ENCODE measurements around the gene VAMP2.

VAMP2 gene

GRCh38 chr17:8141741-8142140 is 21.0 kb downstream of the VAMP2 start:
- no peak for DNase-seq

DNA sequence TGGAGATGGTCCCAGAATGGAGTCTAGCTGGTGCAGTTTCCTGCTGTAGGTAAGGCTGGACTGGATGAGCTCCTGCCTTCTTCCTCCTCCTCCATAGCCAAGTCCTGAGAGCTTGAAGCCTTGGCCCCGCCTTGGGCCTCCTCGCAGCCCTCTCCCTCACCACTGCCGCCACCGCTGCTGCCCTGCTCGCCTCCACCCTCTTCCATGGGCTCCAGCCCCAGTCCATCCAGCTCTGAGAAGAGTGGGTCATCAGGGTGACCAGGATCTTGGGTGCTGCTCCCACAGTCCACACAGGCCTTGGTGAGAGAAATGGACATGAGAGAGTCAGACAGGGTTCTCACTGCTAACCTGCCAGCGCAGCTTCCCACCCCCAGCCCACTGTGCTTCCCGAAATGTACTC is 21.7 kb downstream of the VAMP2 start:
- DNase-seq, result no peak

- no peak for DNase-seq
Measured at GRCh38 chr17:8140065-8141029, 22.4 kb downstream of the VAMP2 start.

GRCh38 chr17:8138672-8139371 is 23.9 kb downstream of the VAMP2 start:
- DNase-seq, result peak; percentile 92

GRCh38 chr17:8138374-8138671 is 24.4 kb downstream of the VAMP2 start:
- DNase-seq, result no peak

- no peak for DNase-seq
Measured at GRCh38 chr17:8137645-8138373, 24.9 kb downstream of the VAMP2 start.

- DNase-seq, result no peak
Measured at GRCh38 chr17:8133941-8134340, 28.8 kb downstream of the VAMP2 start.

- no peak for DNase-seq
Measured at GRCh38 chr17:8133399-8133798, 29.3 kb downstream of the VAMP2 start.

DNA sequence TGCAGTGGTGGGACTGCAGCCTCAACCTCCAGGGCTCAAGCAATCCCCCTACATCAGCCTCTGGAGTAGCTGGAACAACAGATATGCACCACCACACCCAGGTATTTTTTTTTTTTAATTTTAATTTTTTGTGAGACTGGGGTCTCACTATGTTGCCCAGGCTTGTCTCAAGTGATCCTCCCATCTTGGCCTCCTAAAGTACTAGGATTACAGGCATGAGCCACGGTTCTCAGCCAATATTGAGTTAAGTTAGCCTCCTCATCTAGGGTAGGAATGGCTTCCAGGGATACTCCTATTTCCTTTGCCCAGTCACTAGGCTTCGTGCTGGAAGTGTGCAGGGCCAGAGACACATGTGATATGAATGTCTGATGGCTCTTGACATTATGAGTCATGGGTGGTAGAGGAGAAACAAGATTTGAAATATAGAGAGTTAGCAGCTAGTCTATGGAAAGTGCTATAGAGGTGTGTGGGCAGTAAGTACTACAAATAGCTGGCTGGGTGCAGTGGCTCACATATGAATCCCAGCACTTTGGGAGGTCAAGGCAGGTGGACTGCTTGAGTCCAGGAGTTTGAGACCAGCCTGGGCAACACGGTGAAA is 30.8 kb downstream of the VAMP2 start:
- DNase-seq, result no peak

- no peak for DNase-seq
Measured at GRCh38 chr17:8128125-8128784, 34.5 kb downstream of the VAMP2 start.

- DNase-seq, result no peak
Measured at GRCh38 chr17:8126491-8127066, 36.2 kb downstream of the VAMP2 start.

- no peak for DNase-seq
Measured at GRCh38 chr17:8125947-8126490, 36.7 kb downstream of the VAMP2 start.

DNA sequence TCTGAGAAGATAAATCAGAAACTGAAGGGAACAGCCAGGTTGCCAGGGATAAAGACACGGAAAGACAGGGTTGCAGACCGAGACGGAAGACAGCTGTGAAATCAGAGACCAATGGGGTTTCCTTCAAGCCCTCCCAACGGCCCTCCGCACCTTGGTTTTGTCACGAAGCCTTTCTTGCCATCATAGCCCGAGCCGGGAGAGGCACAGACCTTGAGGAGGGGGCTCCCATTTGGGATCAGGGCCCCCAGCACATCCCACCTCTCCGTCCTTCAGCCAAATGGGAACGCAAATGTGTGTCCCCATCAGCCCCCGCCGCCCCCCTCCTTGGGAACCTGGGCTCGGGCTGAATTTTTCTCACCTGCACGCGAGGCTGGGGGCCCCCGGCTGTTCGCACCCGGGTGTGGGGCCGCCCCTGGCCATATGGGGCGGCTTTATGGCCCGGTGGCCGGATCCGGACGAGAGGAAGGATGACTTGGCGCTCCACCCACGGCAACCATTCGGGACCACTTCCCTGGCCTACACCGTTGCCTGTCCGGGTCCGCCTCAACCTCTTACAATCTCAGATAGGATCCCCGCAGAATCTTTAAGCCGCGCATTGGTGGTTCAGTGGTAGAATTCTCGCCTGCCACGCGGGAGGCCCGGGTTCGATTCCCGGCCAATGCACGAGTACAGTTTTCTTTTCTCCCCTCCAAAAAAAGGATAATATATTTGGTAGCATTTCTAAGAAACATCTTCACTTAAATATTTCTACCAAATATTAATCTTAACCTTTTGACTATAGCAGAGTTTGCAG is 37.4 kb downstream of the VAMP2 start:
- DNase-seq, result peak; percentile 85

GRCh38 chr17:8124350-8125153 is 38.2 kb downstream of the VAMP2 start:
- DNase-seq, result no peak

- no peak for DNase-seq
Measured at GRCh38 chr17:8123695-8124349, 38.9 kb downstream of the VAMP2 start, which contains the start of gene HES7. HES7 (minus strand) TSS chr17:8124106; CDS start chr17:8124084, 22 bp downstream.

DNA sequence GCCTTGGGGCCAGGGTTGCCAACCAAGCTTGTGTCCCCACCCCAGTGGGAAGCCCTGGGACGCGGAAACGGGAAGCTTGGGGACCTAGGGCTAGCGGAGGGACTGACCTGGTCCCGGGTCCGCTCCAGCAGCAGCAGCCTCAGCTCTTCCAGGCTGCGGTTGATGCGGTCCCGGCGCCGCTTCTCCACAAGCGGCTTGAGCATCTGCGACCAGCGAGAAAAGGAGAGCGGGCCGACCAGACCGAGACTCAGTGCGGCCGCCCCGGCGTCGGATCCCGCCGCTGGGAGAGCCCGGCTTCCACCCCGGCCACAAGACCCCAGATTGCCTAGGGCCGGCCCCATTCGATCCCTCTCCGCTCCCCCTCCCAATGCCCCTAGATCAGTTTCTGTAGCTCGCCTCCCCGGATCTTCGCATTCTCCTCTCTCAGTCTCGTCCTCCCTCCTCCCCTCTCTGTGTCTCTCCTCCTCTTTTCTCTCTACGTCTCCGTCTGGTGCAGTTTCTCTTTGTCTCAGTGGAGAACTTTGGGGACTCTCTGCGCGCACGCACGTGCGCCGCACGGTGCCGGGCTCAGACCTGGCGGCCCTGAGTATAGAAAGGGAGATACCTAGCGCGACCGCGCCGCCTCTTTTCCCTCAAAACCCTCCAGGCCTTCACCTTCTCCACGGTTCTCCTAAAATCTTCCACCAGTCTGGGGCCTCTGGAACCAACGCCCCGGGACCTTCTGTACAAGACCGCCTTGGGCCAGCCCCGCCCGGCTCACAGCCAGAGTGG is 39.6 kb downstream of the VAMP2 start:
- DNase-seq, result no peak

DNA sequence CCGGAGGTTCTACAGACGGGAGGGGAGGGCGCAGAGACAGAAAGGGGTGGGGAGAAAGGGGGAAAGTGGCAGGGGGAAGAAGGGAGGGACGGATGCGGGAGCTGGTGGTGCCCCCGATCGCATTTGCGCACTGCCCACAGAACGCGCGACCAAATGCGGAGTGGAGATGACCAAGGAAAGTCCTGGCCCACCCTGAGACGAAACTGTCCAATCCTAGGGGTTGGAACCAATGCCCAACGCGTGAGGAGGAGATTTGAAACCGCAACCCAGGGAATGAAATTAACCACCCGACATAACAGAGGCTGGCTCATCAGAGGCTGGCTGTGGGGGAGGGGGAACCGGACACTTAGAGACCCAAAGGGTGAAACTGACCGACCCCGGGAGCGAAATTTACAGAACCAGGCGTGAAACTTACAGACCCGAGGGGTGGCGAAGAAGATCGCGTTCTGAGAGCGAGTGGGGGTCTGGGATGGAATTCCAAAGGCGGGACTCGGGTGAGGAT is 40.3 kb downstream of the VAMP2 start:
- DNase-seq, result no peak

DNA sequence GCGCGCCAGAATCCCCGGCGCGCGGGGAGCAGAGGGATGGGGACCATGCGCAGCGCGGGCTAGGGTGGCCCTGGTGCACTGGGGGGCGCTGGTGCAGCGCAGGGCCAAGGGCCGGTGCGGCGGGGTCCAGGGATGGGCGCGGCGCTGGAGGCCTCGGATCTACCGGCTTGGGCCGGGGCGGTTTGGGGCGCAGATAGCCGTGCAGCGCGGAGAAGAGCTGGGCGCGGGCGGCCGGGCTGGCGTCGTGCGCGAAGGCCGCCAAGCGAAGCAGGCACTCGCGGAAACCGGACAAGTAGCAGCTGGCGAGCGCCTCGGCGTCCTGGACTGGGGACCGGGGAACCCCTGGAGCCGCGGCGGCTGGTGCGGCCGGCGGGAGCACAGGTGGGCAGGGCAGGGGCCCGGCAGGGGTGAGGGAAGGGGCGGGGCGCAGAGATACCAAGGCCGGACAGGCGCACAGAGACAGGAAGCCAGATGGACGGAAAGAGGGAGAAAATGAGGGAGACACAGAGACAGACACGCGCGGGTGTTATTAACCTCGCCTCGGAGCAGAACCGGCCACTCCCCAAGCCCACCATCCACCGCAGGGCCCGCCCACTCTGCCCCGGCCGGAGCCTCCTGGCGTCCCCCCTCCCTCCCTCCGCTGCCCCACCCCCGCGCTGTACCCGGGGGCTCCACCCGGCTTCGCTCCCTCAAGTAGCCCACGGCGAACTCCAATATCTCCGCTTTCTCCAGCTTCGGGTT is 40.9 kb downstream of the VAMP2 start:
- DNase-seq, result no peak

All from activated gamma-delta T cell treated with Interleukin-2 at 50 U/mL for 16 hours (primary cell).